ENCODE data around the gene AOC3. TPM values are rescaled to one million over a fixed set of nuclear protein-coding genes. Genes with fewer than 3 reads are reported as not detected.
"Not testable (repeated sequence)": the region's sequence is repeated elsewhere in the genome, so short reads cannot be mapped to it uniquely, and the experiment has no call there.

Gene AOC3
- total and polyA plus RNA-seq, 8 donors: 56.6 to 186 (median 156) TPM

DNA sequence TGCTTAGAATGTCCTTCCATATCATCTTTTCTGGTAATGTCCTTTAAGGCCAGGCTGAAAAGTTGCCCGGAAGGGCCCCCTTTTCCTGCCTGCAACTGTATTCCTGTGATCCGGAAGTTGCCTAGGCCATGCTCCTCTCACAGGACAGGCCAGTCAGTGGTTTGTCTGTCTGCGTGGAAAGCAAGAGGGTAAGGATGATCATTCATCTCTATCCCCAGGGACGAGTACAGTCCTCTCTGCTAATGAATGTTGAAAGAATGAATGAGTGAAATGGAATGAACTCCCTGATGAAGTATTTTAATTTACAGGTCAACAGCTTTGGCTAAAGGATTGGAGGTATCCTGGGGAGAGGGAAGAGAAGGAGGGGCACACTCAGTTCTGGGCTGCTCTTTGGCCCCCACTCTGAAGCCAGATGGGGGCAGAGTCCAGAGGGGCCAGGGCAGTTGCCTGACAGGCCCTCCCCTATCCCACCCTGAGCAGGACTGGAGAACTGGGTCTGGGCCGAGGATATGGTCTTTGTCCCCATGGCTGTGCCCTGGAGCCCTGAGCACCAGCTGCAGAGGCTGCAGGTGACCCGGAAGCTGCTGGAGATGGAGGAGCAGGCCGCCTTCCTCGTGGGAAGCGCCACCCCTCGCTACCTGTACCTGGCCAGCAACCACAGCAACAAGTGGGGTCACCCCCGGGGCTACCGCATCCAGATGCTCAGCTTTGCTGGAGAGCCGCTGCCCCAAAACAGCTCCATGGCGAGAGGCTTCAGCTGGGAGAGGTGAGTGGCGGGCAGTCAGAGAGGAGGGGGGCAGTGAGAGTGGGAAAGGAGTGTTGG lies 3.2 kb downstream of the AOC3 start:
- DNase-seq: no peak
- ATAC-seq: no peak
- Histone ChIP-seq H3K36me3 (no peaks in the 10 kb centered on the region), H3K9me3 (no peaks in the 10 kb centered on the region), H3K4me1 (peaks cover 0 to 12% of the 10 kb centered on the region in 2 donors), H3K27me3 (no peaks in the 10 kb centered on the region), H3K27ac (peak overlapping the region in 1 of 2 donors; percentile 29), H3K4me3 (peak overlapping the region; percentile 7 to 37)
- intact Hi-C loops (cut with DNase I): no loop called here
- TF ChIP-seq CTCF (IDR thresholded peaks at IDR 0.05): no peak

- H3K27me3 ChIP-seq: no peaks in the 10 kb centered on the region
- TF ChIP-seq CTCF (IDR thresholded peaks at IDR 0.05): no peak
- ATAC-seq: no peak
- H3K36me3 ChIP-seq: no peaks in the 10 kb centered on the region
- peaks cover 0 to 12% of the 10 kb centered on the region in 2 donors for H3K4me1 ChIP-seq
- H3K4me3 ChIP-seq: peak overlapping the region in 1 of 2 donors; percentile 37
- intact Hi-C loops (cut with DNase I): no loop called here
- DNase-seq: no peak
- no peak overlapping the region for H3K27ac ChIP-seq
- no peaks in the 10 kb centered on the region for H3K9me3 ChIP-seq
These were observed 4.1 kb downstream of the AOC3 start for GRCh38 chr17:42855048-42855596.

GRCh38 chr17:42856093-42856492 lies 5.1 kb downstream of the AOC3 start:
- intact Hi-C loops (cut with DNase I); ATAC-seq; DNase-seq; H3K4me3 ChIP-seq; H3K9me3 ChIP-seq; H3K36me3 ChIP-seq; H3K27ac ChIP-seq; H3K27me3 ChIP-seq: not testable (repeated sequence)
- peaks cover 0 to 12% of the 10 kb centered on the region in 2 donors for H3K4me1 ChIP-seq

- Histone ChIP-seq H3K4me1 (peaks cover 0 to 12% of the 10 kb centered on the region in 2 donors), H3K27ac (peak overlapping the region in 1 of 2 donors; percentile 5)
- ATAC-seq; H3K9me3 ChIP-seq; H3K4me3 ChIP-seq; H3K36me3 ChIP-seq; H3K27me3 ChIP-seq; intact Hi-C loops (cut with DNase I): not testable (repeated sequence)
- DNase-seq: peak in 2 of 4 donors; percentile 67 to 69
These were observed 5.5 kb downstream of the AOC3 start for GRCh38 chr17:42856516-42856915.

DNA sequence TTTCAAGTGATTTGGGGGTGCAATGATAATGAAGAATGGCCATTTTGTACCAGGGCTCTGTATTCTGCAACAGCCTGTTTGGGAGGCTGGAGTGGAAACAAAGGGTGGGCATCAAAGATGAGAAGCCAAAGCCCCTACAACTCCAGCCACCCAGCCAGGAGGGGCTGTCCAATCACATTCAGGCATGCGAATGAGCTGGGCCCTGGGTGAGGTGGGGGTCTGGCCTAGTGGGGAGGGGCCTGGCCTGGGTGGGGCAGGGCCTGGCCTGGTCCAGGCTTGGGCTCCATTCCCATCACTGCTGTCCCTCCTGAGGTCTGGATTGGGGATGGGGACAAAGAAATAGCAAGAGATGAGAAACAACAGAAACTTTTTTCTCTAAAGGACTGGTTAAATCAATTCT lies 6.4 kb downstream of the AOC3 start:
- DNase-seq: no peak
- ATAC-seq: no peak
- Histone ChIP-seq H3K9me3 (no peaks in the 10 kb centered on the region), H3K4me1 (peaks cover 0 to 12% of the 10 kb centered on the region in 2 donors), H3K4me3 (no peak overlapping the region), H3K27ac (no peak overlapping the region), H3K36me3 (no peaks in the 10 kb centered on the region), H3K27me3 (no peaks in the 10 kb centered on the region)
- intact Hi-C loops (cut with DNase I): no loop called here
- no peak for TF ChIP-seq CTCF (IDR thresholded peaks at IDR 0.05)

- H3K4me3 ChIP-seq: no peak overlapping the region
- H3K9me3 ChIP-seq: peaks cover 0 to 5% of the 10 kb centered on the region in 2 donors
- TF ChIP-seq CTCF (IDR thresholded peaks at IDR 0.05): no peak
- peaks cover 0 to 6% of the 10 kb centered on the region in 2 donors for H3K4me1 ChIP-seq
- H3K36me3 ChIP-seq: no peaks in the 10 kb centered on the region
- no peak overlapping the region for H3K27ac ChIP-seq
- no peaks in the 10 kb centered on the region for H3K27me3 ChIP-seq
- intact Hi-C loops (cut with DNase I): no loop called here
- DNase-seq (no peak), ATAC-seq (no peak)
These were observed 14.7 kb downstream of the AOC3 start for GRCh38 chr17:42865638-42866094.

Data from left lung (tissue), 10 donors.